NCI-H146 (cell line): ENCODE measurements around the gene SEPTIN8.

Experiments used
- DNase-seq: peaks from one replicate; lab custom pipeline; 2025; lab: John Stamatoyannopoulos, UW

The SEPTIN8 gene

GRCh38 chr5:132777209-132778069 is at the start of gene SEPTIN8:
Gene SEPTIN8, minus strand, starts transcription at chr5:132777239. Its CDS starts 102 bp downstream, at chr5:132777137.
- peak; percentile 56 for DNase-seq

GRCh38 chr5:132826424-132827082 is 49.5 kb upstream of the SEPTIN8 start:
- DNase-seq = no peak

GRCh38 chr5:132825834-132826391 is 48.9 kb upstream of the SEPTIN8 start:
- no peak for DNase-seq

GRCh38 chr5:132825033-132825833 is 48.2 kb upstream of the SEPTIN8 start:
- DNase-seq = no peak

GRCh38 chr5:132824426-132824825 is 47.4 kb upstream of the SEPTIN8 start:
- DNase-seq = no peak

- no peak for DNase-seq
These were observed 46.5 kb upstream of the SEPTIN8 start for GRCh38 chr5:132823481-132824050.

GRCh38 chr5:132822650-132823480 is 45.8 kb upstream of the SEPTIN8 start:
- no peak for DNase-seq

- DNase-seq = no peak
These were observed 44.8 kb upstream of the SEPTIN8 start for GRCh38 chr5:132821791-132822190.

- DNase-seq = no peak
These were observed 44.3 kb upstream of the SEPTIN8 start for GRCh38 chr5:132821350-132821749.

GRCh38 chr5:132820162-132820754 is 43.2 kb upstream of the SEPTIN8 start:
- DNase-seq = peak; percentile 80

GRCh38 chr5:132819468-132819867 is 42.4 kb upstream of the SEPTIN8 start:
- DNase-seq = no peak

GRCh38 chr5:132817011-132817410 is 40.0 kb upstream of the SEPTIN8 start:
- no peak for DNase-seq

- no peak for DNase-seq
These were observed 39.5 kb upstream of the SEPTIN8 start for GRCh38 chr5:132816554-132816953.

GRCh38 chr5:132816083-132816482 is 39.0 kb upstream of the SEPTIN8 start:
- DNase-seq = no peak

GRCh38 chr5:132815454-132815853 is 38.4 kb upstream of the SEPTIN8 start:
- no peak for DNase-seq

GRCh38 chr5:132814503-132815294 is 37.7 kb upstream of the SEPTIN8 start:
- DNase-seq = no peak

GRCh38 chr5:132813599-132814502 is 36.8 kb upstream of the SEPTIN8 start:
- peak; percentile 47 for DNase-seq

GRCh38 chr5:132812781-132813598 is 36.0 kb upstream of the SEPTIN8 start, which contains the start of gene SOWAHA:
Gene SOWAHA, plus strand, starts transcription at chr5:132813302. Its CDS starts 320 bp downstream, at chr5:132813622.
- DNase-seq = peak; percentile 75
